RWPE2 (cell line): ENCODE results near the gene SUGCT.

Source experiments
- ATAC-seq: fragments of 200-7000 bp; cut with Tn5 transposase; 3 replicates; pipeline ENCODE4 v1.9.1; 2021; ENCODE audit warnings: low read depth
- DNase-seq: peaks from one replicate; pipeline ENCODE4 v3.0.0-alpha.2; 2020; ENCODE audit warnings: low spot score
- H3K27ac ChIP-seq: fragments of 450-650 bp; 2 replicates; pipeline ENCODE4 v1.5.1; 2017; ENCODE audit warnings: mild to moderate bottlenecking; ENCODE audit not compliant: poor library complexity, severe bottlenecking
- H3K27me3 ChIP-seq: fragments of 250-450 bp; sonication (Bioruptor Pico); 2 replicates; pipeline ENCODE4 v1.5.1; 2021; ENCODE audit warnings: mild to moderate bottlenecking, moderate library complexity; ENCODE audit not compliant: insufficient read depth, poor library complexity, severe bottlenecking
- H3K36me3 ChIP-seq: fragments of 250-450 bp; sonication (Bioruptor Pico); 2 replicates; pipeline ENCODE4 v1.5.1; 2020; ENCODE audit warnings: low read depth, mild to moderate bottlenecking, moderate library complexity
- H3K4me1 ChIP-seq: fragments of 250-450 bp; sonication (Bioruptor Pico); 2 replicates; pipeline ENCODE4 v1.5.1; 2021; ENCODE audit warnings: mild to moderate bottlenecking, moderate library complexity; ENCODE audit not compliant: insufficient read depth, poor library complexity, severe bottlenecking
- H3K4me3 ChIP-seq: fragments of 250-450 bp; sonication (Bioruptor Pico); 2 replicates; pipeline ENCODE4 v1.5.1; 2021; ENCODE audit warnings: mild to moderate bottlenecking, moderate library complexity; ENCODE audit not compliant: severe bottlenecking
- H3K9me3 ChIP-seq: fragments of 250-450 bp; sonication (Bioruptor Pico); 2 replicates; pipeline ENCODE4 v1.5.1; 2021; ENCODE audit warnings: mild to moderate bottlenecking, moderate library complexity; ENCODE audit not compliant: severe bottlenecking
- CTCF ChIP-seq: fragments of 450-650 bp; IDR thresholded peaks from one replicate; pipeline ENCODE4 v1.5.1; 2017; ENCODE audit warnings: mild to moderate bottlenecking, moderate library complexity; ENCODE audit not compliant: poor library complexity, severe bottlenecking

SUGCT gene

GRCh38 chr7:40629891-40630290 lies 495.1 kb downstream of the SUGCT start:
- Histone ChIP-seq H3K4me1 (no peaks in the 10 kb centered on the region), H3K4me3 (no peak overlapping the region), H3K9me3 (no peaks in the 10 kb centered on the region), H3K36me3 (no peaks in the 10 kb centered on the region), H3K27ac (no peak overlapping the region), H3K27me3 (no peaks in the 10 kb centered on the region)
- no peak for DNase-seq
- TF ChIP-seq CTCF, result no peak
- ATAC-seq, result no peak

GRCh38 chr7:40634118-40634517 lies 499.3 kb downstream of the SUGCT start:
- H3K27me3 ChIP-seq, result no peaks in the 10 kb centered on the region
- no peaks in the 10 kb centered on the region for H3K36me3 ChIP-seq
- H3K27ac ChIP-seq, result no peak overlapping the region
- no peaks in the 10 kb centered on the region for H3K9me3 ChIP-seq
- no peak for DNase-seq
- ATAC-seq, result no peak
- H3K4me3 ChIP-seq, result no peak overlapping the region
- H3K4me1 ChIP-seq, result no peaks in the 10 kb centered on the region
- no peak for TF ChIP-seq CTCF

- ATAC-seq, result no peak
Measured at GRCh38 chr7:40638545-40639320, 503.9 kb downstream of the SUGCT start.

GRCh38 chr7:40640566-40640965 lies 505.8 kb downstream of the SUGCT start:
- H3K27ac ChIP-seq, result no peak overlapping the region
- no peaks in the 10 kb centered on the region for H3K9me3 ChIP-seq
- no peak for DNase-seq
- TF ChIP-seq CTCF, result no peak
- no peaks in the 10 kb centered on the region for H3K36me3 ChIP-seq
- ATAC-seq, result no peak
- H3K4me1 ChIP-seq, result no peaks in the 10 kb centered on the region
- H3K4me3 ChIP-seq, result no peak overlapping the region
- no peaks in the 10 kb centered on the region for H3K27me3 ChIP-seq

More at GRCh38 chr7:40638545-40639320, 503.9 kb downstream of the SUGCT start:
- Histone ChIP-seq H3K4me3 (no peak overlapping the region), H3K36me3 (no peaks in the 10 kb centered on the region), H3K27ac (no peak overlapping the region), H3K4me1 (no peaks in the 10 kb centered on the region), H3K27me3 (no peaks in the 10 kb centered on the region), H3K9me3 (no peaks in the 10 kb centered on the region)
- no peak for TF ChIP-seq CTCF
- no peak for DNase-seq

- H3K27me3 ChIP-seq, result no peaks in the 10 kb centered on the region
- ATAC-seq (no peak), DNase-seq (no peak)
- no peak overlapping the region for H3K27ac ChIP-seq
- no peak overlapping the region for H3K4me3 ChIP-seq
- no peaks in the 10 kb centered on the region for H3K36me3 ChIP-seq
- TF ChIP-seq CTCF, result no peak
- no peaks in the 10 kb centered on the region for H3K9me3 ChIP-seq
- no peaks in the 10 kb centered on the region for H3K4me1 ChIP-seq
Measured at GRCh38 chr7:40641701-40642100, 506.9 kb downstream of the SUGCT start.
